Right renal cortex interstitium (tissue), 3 donors: ENCODE measurements around the gene NOXO1. TPM values are rescaled to one million over a fixed set of nuclear protein-coding genes. Genes with fewer than 3 reads are reported as not detected.
"Not testable (repeated sequence)": the region's sequence is repeated elsewhere in the genome, so short reads cannot be mapped to it uniquely, and the experiment has no call there.

Experiments used
- DNase-seq, 3 donors: peaks; one replicate each; pipeline ENCODE4 v3.0.0-alpha.2; 2013; ENCODE audit warnings: low read depth in 3 of 3, low spot score in 2 of 3
- polyA plus RNA-seq, 3 donors: library from polyadenylated mRNA; unstranded; fragments of 120-200 nt; gene quantifications; one replicate each; pipeline ENCODE4 v1.2.1, GENCODE V29; 2013; ENCODE audit not compliant: insufficient read length in 3 of 3

NOXO1 gene
- polyA plus RNA-seq, 3 donors = 0.37 to 0.79 (median 0.60) TPM

GRCh38 chr16:1944612-1945199 lies 36.6 kb downstream of the NOXO1 start:
- no peak for DNase-seq

GRCh38 chr16:1942810-1943726 lies 38.2 kb downstream of the NOXO1 start, which contains the start of gene MSRB1:
TSS of gene MSRB1 (minus strand) at chr16:1943199. CDS start at chr16:1943156, 43 bp downstream.
- DNase-seq = peak; percentile 92 to 98 (median 98)

- DNase-seq = no peak
Observed at GRCh38 chr16:1942047-1942809, 39.0 kb downstream of the NOXO1 start.

- no peak for DNase-seq
Observed at GRCh38 chr16:1941162-1942046, 39.9 kb downstream of the NOXO1 start.

GRCh38 chr16:1940273-1941161 lies 40.8 kb downstream of the NOXO1 start:
- DNase-seq = no peak

- not testable (repeated sequence) for DNase-seq
Observed at GRCh38 chr16:1939833-1940232, 41.4 kb downstream of the NOXO1 start.

- DNase-seq = no peak
Observed at GRCh38 chr16:1938910-1939309, 42.4 kb downstream of the NOXO1 start.

GRCh38 chr16:1938316-1938715 lies 43.0 kb downstream of the NOXO1 start:
- DNase-seq = no peak

GRCh38 chr16:1936945-1937479 lies 44.3 kb downstream of the NOXO1 start:
- no peak for DNase-seq

- no peak for DNase-seq
Observed at GRCh38 chr16:1933097-1933661, 48.1 kb downstream of the NOXO1 start.

- no peak for DNase-seq
Observed at GRCh38 chr16:1932050-1933028, 48.9 kb downstream of the NOXO1 start.

GRCh38 chr16:1930338-1930720 lies 50.9 kb downstream of the NOXO1 start:
- no peak for DNase-seq

- peak; percentile 53 to 69 (median 66) for DNase-seq
Observed at GRCh38 chr16:1929578-1930337, 51.5 kb downstream of the NOXO1 start.

GRCh38 chr16:1929105-1929504 lies 52.2 kb downstream of the NOXO1 start:
- no peak for DNase-seq
